Neural cell (in vitro differentiated cells): ENCODE measurements around the gene KDM4D. TPM values are rescaled to one million over a fixed set of nuclear protein-coding genes. Genes with fewer than 3 reads are reported as not detected.

ENCODE experiments used
- H2AFZ ChIP-seq: fragments of 200-600, 300-800 bp; sonication (generic), shearing (Covaris generic); 2 replicates; pipeline ENCODE4 v1.6.0; 2014; ENCODE audit warnings: low read depth, mild to moderate bottlenecking, antibody characterized with exemption, low read length, moderate library complexity
- H3F3A ChIP-seq: fragments of 200-600 bp; shearing (Covaris generic); 2 replicates; pipeline ENCODE4 v1.6.1; 2016; ENCODE audit warnings: mild to moderate bottlenecking, moderate library complexity, mixed read lengths, antibody characterized with exemption, low read length; ENCODE audit not compliant: insufficient read depth, poor library complexity, severe bottlenecking
- H3K27ac ChIP-seq: fragments of 200-600, 300-800 bp; sonication (generic), shearing (Covaris generic); 2 replicates; pipeline ENCODE4 v1.5.1; 2014; ENCODE audit warnings: mild to moderate bottlenecking, low read length, moderate library complexity
- H3K27me3 ChIP-seq: fragments of 300-800, 200-600 bp; sonication (generic), shearing (Covaris generic); 2 replicates; pipeline ENCODE4 v1.6.0; 2014; ENCODE audit warnings: mild to moderate bottlenecking, low read depth, low read length, moderate library complexity; ENCODE audit not compliant: insufficient read depth
- H3K36me3 ChIP-seq: fragments of 300-800, 200-600 bp; sonication (generic), shearing (Covaris generic); 2 replicates; pipeline ENCODE4 v1.5.1; 2014; ENCODE audit warnings: mild to moderate bottlenecking, antibody characterized with exemption, low read length, moderate library complexity; ENCODE audit not compliant: insufficient read depth
- H3K4me2 ChIP-seq: fragments of 300-800, 200-600 bp; sonication (generic), shearing (Covaris generic); 2 replicates; pipeline ENCODE4 v1.6.0; 2014; ENCODE audit warnings: mild to moderate bottlenecking, low read length
- H3K4me3 ChIP-seq: fragments of 300-800, 200-600 bp; sonication (generic), shearing (Covaris generic); 2 replicates; pipeline ENCODE4 v1.5.1; 2014; ENCODE audit warnings: mild to moderate bottlenecking, low read length, moderate library complexity
- H3K79me2 ChIP-seq: fragments of 200-600 bp; shearing (Covaris generic); replicated peaks from 2 replicates; pipeline ENCODE4 v1.6.0; 2014; ENCODE audit warnings: mild to moderate bottlenecking, low read length, moderate library complexity; ENCODE audit not compliant: insufficient read depth
- H3K9ac ChIP-seq: fragments of 300-800, 200-600 bp; sonication (generic), shearing (Covaris generic); 2 replicates; pipeline ENCODE4 v1.6.1; 2016; ENCODE audit warnings: mild to moderate bottlenecking, low read length, mixed read lengths
- H3K9me2 ChIP-seq: fragments of 200-600 bp; shearing (Covaris generic); 2 replicates; pipeline ENCODE4 v1.6.1; 2016; ENCODE audit warnings: mild to moderate bottlenecking, low read length, mixed read lengths; ENCODE audit not compliant: insufficient read depth
- H3K9me3 ChIP-seq: fragments of 200-600, 300-800 bp; sonication (generic), shearing (Covaris generic); 2 replicates; pipeline ENCODE4 v1.6.1; 2016; ENCODE audit warnings: mild to moderate bottlenecking, mixed run types, low read length, moderate library complexity, mixed read lengths
- H4K20me1 ChIP-seq: fragments of 200-600 bp; shearing (Covaris generic); 2 replicates; pipeline ENCODE4 v1.6.1; 2016; ENCODE audit warnings: mild to moderate bottlenecking, mixed run types; ENCODE audit not compliant: insufficient read depth
- EP300 ChIP-seq: fragments of 450-650 bp; conservative IDR thresholded peaks from 2 replicates; pipeline ENCODE4 v1.6.1; 2014; ENCODE audit warnings: antibody characterized with exemption, mild to moderate bottlenecking, moderate library complexity; ENCODE audit not compliant: poor library complexity, severe bottlenecking
- EZH2 ChIP-seq: fragments of 200-600, 300-800 bp; shearing (Covaris generic), sonication (generic); IDR thresholded peaks from 2 replicates; pipeline ENCODE4 v1.6.1; 2014; ENCODE audit warnings: antibody characterized with exemption, low read length, borderline replicate concordance, mild to moderate bottlenecking; ENCODE audit not compliant: insufficient read depth, poor library complexity, severe bottlenecking
- MXI1 ChIP-seq: fragments of 450-650 bp; conservative IDR thresholded peaks from 2 replicates; pipeline ENCODE4 v1.6.1; 2014; ENCODE audit warnings: antibody characterized with exemption, mild to moderate bottlenecking; ENCODE audit not compliant: poor library complexity, severe bottlenecking
- POLR2AphosphoS5 ChIP-seq: IDR thresholded peaks from 2 replicates; pipeline ENCODE4 v1.6.1; 2012
- RAD21 ChIP-seq: fragments of 450-650 bp; conservative IDR thresholded peaks from 2 replicates; pipeline ENCODE4 v1.6.1; 2014; ENCODE audit warnings: antibody characterized with exemption, mild to moderate bottlenecking, moderate library complexity
- TAF1 ChIP-seq: IDR thresholded peaks from 2 replicates; pipeline ENCODE4 v1.6.1; 2012; ENCODE audit warnings: low read depth
- polyA plus RNA-seq: library from polyadenylated mRNA; depleted of rRNA; stranded (reverse); fragments of >200 nt; gene quantifications from 2 replicates; pipeline ENCODE4 v1.2.3, GENCODE V29; 2014
- TF ChIP-seq, protein P1 (sequence below): fragments of 450-650 bp; IDR thresholded peaks from 2 replicates; pipeline ENCODE4 v1.5.1; 2014; ENCODE audit warnings: antibody characterized with exemption, mild to moderate bottlenecking, moderate library complexity; ENCODE audit not compliant: poor library complexity, severe bottlenecking
- TF ChIP-seq, protein P2 (sequence below): IDR thresholded peaks from 2 replicates; pipeline ENCODE4 v1.6.1; 2012; ENCODE audit warnings: borderline replicate concordance

Gene KDM4D
- polyA plus RNA-seq, 1 donor from 2014 or later = 1.3 TPM

DNA sequence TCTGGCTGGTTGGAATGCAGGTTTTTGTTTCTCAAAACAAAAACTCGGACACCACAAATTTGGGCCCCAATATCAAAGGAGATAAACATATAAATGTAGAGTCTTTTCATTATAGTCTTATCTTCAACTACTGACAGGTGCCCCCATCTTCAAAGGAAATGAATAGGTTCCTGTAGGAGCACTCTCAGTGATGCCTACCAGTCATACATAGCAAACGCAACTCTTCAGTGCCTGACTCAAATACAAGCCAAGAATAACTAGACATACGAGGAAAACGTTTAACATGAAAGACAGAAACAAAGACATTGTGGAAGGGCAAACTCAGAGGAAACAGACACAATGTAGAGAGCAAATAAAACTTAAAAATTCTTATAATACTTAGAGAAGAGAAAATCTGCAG is 13.9 kb downstream of the KDM4D start:
- Histone ChIP-seq H3K4me3 (no peak overlapping the region), H3K9me3 (no peaks in the 10 kb centered on the region), H3K9ac (no peak overlapping the region), H3K79me2 (no peaks in the 10 kb centered on the region), H3K9me2 (no peaks in the 10 kb centered on the region), H3K27me3 (no peaks in the 10 kb centered on the region), H3K27ac (no peak overlapping the region), H3K36me3 (no peaks in the 10 kb centered on the region), H2AFZ (no peak overlapping the region), H3K4me2 (no peak overlapping the region), H4K20me1 (no peaks in the 10 kb centered on the region), H3F3A (no peaks in the 10 kb centered on the region)
- TF ChIP-seq, protein P1, sequence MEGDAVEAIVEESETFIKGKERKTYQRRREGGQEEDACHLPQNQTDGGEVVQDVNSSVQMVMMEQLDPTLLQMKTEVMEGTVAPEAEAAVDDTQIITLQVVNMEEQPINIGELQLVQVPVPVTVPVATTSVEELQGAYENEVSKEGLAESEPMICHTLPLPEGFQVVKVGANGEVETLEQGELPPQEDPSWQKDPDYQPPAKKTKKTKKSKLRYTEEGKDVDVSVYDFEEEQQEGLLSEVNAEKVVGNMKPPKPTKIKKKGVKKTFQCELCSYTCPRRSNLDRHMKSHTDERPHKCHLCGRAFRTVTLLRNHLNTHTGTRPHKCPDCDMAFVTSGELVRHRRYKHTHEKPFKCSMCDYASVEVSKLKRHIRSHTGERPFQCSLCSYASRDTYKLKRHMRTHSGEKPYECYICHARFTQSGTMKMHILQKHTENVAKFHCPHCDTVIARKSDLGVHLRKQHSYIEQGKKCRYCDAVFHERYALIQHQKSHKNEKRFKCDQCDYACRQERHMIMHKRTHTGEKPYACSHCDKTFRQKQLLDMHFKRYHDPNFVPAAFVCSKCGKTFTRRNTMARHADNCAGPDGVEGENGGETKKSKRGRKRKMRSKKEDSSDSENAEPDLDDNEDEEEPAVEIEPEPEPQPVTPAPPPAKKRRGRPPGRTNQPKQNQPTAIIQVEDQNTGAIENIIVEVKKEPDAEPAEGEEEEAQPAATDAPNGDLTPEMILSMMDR = no peak
- TF ChIP-seq POLR2AphosphoS5 (no peak), EZH2 (no peak), MXI1 (no peak), RAD21 (no peak), EP300 (no peak), TAF1 (no peak)
- TF ChIP-seq, protein P2, sequence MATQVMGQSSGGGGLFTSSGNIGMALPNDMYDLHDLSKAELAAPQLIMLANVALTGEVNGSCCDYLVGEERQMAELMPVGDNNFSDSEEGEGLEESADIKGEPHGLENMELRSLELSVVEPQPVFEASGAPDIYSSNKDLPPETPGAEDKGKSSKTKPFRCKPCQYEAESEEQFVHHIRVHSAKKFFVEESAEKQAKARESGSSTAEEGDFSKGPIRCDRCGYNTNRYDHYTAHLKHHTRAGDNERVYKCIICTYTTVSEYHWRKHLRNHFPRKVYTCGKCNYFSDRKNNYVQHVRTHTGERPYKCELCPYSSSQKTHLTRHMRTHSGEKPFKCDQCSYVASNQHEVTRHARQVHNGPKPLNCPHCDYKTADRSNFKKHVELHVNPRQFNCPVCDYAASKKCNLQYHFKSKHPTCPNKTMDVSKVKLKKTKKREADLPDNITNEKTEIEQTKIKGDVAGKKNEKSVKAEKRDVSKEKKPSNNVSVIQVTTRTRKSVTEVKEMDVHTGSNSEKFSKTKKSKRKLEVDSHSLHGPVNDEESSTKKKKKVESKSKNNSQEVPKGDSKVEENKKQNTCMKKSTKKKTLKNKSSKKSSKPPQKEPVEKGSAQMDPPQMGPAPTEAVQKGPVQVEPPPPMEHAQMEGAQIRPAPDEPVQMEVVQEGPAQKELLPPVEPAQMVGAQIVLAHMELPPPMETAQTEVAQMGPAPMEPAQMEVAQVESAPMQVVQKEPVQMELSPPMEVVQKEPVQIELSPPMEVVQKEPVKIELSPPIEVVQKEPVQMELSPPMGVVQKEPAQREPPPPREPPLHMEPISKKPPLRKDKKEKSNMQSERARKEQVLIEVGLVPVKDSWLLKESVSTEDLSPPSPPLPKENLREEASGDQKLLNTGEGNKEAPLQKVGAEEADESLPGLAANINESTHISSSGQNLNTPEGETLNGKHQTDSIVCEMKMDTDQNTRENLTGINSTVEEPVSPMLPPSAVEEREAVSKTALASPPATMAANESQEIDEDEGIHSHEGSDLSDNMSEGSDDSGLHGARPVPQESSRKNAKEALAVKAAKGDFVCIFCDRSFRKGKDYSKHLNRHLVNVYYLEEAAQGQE = no peak

DNA sequence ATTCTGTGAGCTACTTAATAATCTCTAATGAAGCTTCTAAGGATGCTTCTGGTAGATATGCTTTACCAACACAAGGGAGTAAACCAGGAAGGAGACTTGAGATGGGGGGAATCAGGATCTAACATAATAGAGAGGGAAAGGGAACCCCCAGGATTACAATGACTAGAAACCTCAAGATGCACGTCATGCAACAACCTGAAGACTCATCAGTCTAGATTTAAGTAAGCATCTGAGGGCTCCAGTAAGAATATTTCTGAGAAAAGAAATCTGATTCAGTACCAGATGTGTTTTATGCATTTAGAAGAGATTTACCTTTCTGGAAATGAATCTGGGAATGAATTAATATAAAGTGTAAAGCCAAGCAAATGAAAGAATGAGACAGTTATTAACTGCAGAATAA is 15.2 kb downstream of the KDM4D start:
- Histone ChIP-seq H2AFZ (no peak overlapping the region), H3K27me3 (no peaks in the 10 kb centered on the region), H3K27ac (no peak overlapping the region), H3K79me2 (no peaks in the 10 kb centered on the region), H3K9ac (no peak overlapping the region), H3K4me2 (no peak overlapping the region), H3K4me3 (no peak overlapping the region), H3K36me3 (no peaks in the 10 kb centered on the region), H3K9me2 (no peaks in the 10 kb centered on the region), H3K9me3 (no peaks in the 10 kb centered on the region), H4K20me1 (no peaks in the 10 kb centered on the region), H3F3A (no peaks in the 10 kb centered on the region)
- TF ChIP-seq POLR2AphosphoS5 = no peak
- no peak for TF ChIP-seq TAF1
- TF ChIP-seq, protein P2 = no peak
- no peak for TF ChIP-seq EP300
- no peak for TF ChIP-seq EZH2
- TF ChIP-seq RAD21 = no peak
